ENCODE data around the gene GREM1.

GREM1 gene

DNA sequence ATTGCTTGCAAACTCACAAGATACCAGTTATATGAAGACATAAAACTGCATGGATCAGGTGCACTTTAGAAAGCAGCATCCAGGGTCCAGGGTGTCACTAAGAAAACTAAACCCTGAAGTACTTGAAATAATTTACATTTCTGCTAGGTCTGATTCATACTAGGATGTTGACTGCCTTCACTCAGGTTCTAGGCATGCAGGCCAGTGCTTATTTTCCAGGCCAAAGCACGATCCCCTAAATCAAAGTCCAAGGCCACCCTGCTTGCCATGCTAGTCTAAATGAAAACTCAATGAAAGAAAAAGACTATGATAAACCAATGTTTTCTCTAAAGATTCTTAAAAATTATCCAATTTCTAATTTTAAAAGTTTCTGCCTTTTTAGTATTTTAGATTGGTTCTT, 49.4 kb downstream of the GREM1 start:
- no peak for DNase-seq (ENCODE audit: extremely low spot score, insufficient read length, low read depth)
- FAIRE-seq = no peak

DNA sequence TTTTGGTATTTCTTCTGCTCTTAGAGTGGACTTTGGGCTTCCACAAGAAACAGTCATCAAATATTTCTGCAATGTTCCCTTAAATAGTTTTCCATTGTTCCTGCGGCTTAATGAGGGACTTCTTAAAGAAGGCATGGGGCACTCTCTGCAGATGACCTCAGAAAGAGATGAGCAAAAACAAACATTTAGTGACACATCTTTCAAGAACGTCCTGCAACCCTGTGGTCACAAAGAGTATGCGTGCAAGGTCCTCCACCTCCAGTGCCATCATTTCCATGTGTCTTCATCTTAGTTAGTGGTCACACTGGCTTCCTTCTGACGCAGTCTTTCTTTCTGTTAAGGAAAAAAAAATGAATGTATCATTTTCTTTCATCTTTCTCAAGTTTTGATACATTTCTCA, 56.2 kb downstream of the GREM1 start:
- DNase-seq (ENCODE audit: extremely low spot score, insufficient read length, low read depth) (no peak), FAIRE-seq (no peak)

DNA sequence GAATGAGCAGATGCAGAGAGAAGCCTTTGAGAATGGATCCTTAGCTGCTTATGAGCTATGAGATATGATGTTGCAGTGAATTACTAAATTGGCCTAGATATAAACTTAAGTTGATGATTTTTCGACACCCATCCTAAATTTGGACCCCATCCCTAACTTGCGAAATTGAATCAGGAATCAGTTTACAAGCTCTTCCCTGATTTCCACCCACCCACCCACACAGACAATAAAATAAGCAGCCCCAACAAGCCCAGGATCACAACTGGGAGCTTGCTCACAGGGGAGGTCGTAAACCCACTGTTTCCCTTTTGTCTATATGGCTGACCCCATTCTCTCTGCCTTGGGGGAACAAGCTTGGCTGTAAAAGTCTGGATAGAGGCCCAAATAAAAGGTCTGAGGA, 57.3 kb downstream of the GREM1 start:
- FAIRE-seq = no peak
- DNase-seq (ENCODE audit: extremely low spot score, insufficient read length, low read depth) = no peak

DNA sequence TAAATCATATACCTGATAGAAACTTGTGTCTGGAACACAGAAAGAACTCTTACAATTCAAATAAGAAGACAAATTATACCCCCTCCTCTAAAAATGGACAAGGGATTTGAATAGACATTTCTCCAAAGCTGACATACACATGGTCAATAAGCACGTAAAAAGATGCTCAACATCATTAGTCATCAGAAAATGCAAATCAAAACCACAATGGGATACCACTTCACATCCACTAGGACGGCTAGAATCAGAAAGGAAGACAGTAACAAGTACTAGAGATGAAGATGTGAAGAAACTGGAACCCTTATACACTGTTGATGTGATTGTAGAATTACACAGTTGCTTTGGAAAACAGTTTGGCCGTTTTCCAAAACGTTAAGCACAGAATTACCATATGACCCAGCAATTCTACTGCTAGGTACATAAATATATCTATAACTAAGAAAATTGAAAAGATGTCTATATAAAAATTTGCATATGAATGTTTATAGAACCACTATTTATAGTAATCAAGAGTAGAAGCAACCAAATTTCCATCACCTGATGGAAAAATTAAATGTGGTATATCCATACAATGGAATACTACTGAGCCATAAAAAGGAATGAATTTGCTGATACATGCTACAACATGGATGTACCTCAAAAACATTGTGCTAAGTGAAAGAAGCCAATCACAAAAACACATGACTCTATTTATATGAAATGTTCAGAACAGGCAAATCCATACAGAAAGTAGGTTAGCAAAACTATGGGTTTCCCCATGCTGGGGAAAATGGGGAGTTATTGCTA, 60.8 kb downstream of the GREM1 start:
- FAIRE-seq = no peak
- DNase-seq (ENCODE audit: extremely low spot score, insufficient read length, low read depth) = no peak

DNA sequence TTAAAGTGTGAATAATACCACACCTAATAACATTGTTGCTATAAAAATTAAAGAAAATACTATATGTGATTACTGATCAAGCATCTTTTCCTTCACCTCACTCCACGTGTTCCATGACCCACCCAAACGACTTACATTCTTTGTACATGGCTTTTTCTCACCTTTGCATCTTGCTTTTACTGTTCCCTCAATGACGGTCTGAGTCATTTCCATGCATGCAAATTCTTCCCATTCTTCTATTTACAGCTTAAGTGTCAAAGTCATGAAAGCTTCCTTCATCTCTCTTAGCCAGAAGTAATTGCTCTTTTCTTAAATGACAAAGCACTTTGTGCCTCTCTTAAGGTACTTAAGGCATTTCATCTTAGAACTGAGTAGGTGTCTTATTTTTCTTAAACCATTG, 64.0 kb downstream of the GREM1 start:
- DNase-seq (ENCODE audit: extremely low spot score, insufficient read length, low read depth) (no peak), FAIRE-seq (no peak)

DNA sequence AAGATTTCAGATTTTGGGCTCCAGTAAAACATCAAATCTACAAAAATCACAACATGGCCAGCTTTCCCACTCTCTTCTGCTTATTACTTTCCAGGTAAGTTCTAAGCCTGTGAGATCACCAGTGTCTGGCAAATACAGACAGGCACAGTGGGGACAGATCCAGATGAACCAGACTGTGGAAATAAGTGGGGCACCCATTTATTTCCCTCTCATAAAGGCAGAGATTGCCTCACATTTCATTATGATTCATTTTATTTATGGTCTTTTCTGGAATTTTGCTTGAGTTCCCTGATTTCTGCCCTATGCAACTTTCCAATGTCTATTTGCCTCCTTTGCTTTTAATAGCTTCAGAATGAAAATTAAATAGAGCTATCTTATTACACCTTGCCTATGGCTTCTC, 66.8 kb downstream of the GREM1 start:
- DNase-seq (ENCODE audit: extremely low spot score, insufficient read length, low read depth) (no peak), FAIRE-seq (no peak)

DNA sequence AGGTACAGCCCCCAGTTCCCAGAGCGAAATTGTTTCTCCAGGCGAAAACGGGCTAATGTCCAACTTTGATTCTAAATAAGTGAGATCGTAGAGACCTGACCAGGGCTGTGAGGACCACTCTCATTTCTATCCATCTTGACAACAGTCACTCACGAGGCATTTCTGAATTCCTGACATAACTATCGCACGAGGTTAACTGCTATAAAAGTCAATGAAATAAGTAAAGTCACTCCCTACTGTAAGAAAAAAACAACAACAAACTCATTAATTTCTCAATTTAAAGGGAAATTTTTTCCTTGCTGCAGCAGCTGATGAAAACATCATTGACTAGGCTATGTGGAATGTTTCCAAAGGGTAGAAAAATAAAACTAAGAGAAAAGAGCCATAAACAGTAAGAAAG, 69.1 kb downstream of the GREM1 start:
- no peak for DNase-seq (ENCODE audit: extremely low spot score, insufficient read length, low read depth)
- FAIRE-seq = no peak

DNA sequence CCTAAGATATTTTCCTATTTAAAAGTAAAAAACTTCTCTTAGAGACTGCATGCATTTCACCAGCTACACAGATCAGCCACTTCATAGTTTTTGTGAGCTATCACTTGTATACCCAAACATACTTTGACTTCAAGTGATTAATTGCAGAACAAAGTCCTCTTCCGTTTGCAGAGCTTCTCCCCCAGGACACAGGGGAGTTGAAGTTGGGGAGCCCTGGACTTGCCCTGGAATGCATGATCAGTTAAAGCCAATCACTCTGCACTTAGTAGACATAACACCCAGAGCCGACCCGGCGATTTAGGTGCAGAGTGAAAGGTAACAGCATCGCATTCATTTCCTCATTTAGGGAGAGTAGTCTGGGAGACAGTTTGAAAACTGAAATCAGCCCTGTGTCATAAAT, 70.1 kb downstream of the GREM1 start:
- no peak for FAIRE-seq
- no peak for DNase-seq (ENCODE audit: extremely low spot score, insufficient read length, low read depth)

DNA sequence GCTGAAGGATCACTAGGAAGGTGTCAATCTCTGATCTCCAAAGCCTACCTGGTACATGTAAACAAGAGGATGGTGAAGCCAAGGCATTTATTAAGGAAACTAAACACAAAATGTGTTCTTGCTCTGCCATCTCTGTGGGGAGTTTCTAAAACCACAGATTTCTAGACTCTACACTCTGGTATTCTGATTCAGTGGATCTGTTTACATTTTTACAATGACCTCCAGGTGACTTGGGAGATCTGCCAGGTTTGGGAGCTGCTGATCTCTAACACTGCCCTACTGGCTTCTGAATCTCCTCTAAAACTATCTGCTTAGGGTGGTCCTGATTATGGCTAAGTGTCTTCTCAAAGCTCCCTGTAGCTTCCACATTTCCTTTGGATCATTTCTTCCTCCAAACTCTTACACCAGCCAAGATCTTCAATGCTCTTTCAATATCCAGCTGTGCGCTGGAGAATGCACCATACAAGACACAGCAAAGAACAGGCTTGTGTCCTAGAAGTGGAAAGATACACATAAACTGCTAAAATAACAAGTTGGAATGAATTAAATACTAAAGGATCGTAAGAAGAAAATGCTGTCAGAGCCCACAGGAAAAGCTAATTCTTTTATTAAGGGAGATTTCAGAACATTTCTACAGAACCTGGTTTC, 72.7 kb downstream of the GREM1 start:
- FAIRE-seq = no peak
- no peak for DNase-seq (ENCODE audit: extremely low spot score, insufficient read length, low read depth)

DNA sequence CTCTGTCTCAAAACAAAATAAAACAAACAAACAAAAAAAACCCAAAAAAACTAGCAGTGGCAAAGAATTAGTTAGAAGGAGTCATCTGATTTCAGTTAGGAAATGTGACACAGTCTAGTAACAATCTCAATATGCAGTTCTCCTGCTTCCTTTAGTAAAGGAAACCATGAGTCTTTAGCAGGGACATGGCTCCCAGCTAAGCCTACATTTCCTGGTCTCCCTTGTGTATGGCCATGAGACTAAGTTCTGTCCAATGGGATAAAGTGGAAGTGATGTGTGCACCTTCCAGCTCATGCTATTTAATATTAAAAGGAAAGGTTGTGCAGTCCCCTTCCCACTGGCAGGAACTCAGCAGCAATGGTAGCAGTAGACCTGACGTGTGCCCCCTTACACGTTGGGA, 74.6 kb downstream of the GREM1 start:
- no peak for FAIRE-seq
- no peak for DNase-seq (ENCODE audit: extremely low spot score, insufficient read length, low read depth)

All from GM18507 (cell line).